Stimulated activated CD8-positive, alpha-beta memory T cell treated with anti-CD3 and anti-CD28 coated beads, Interleukin-12 subunit alpha, Interleukin-12 subunit beta, amount 100 ng/mL, for 4 hours (primary cell): ENCODE results near the gene CFAP97D2.
"Not testable (repeated sequence)": the region's sequence is repeated elsewhere in the genome, so short reads cannot be mapped to it uniquely, and the experiment has no call there.

Experiments
- DNase-seq: peaks from one replicate; pipeline ENCODE4 v3.0.0-alpha.2; 2020; ENCODE audit warnings: low read depth

The CFAP97D2 gene

GRCh38 chr13:114236227-114236626 lies 57.2 kb downstream of the CFAP97D2 start:
- no peak for DNase-seq

- no peak for DNase-seq
These were observed 58.5 kb downstream of the CFAP97D2 start for GRCh38 chr13:114237415-114238112.

GRCh38 chr13:114241918-114242317 lies 62.9 kb downstream of the CFAP97D2 start:
- DNase-seq = no peak

- no peak for DNase-seq
These were observed 64.9 kb downstream of the CFAP97D2 start for GRCh38 chr13:114243971-114244370.

- no peak for DNase-seq
These were observed 65.6 kb downstream of the CFAP97D2 start for GRCh38 chr13:114244637-114245036.

- DNase-seq = no peak
These were observed 69.0 kb downstream of the CFAP97D2 start for GRCh38 chr13:114248011-114248410.

GRCh38 chr13:114249077-114249476 lies 70.0 kb downstream of the CFAP97D2 start:
- no peak for DNase-seq

- not testable (repeated sequence) for DNase-seq
These were observed 72.8 kb downstream of the CFAP97D2 start for GRCh38 chr13:114251639-114252440.

- DNase-seq = no peak
These were observed 77.5 kb downstream of the CFAP97D2 start for GRCh38 chr13:114256547-114256946.

GRCh38 chr13:114257014-114257413 lies 78.0 kb downstream of the CFAP97D2 start:
- DNase-seq = no peak

- no peak for DNase-seq
These were observed 79.5 kb downstream of the CFAP97D2 start for GRCh38 chr13:114258589-114258988.

GRCh38 chr13:114259374-114259773 lies 80.3 kb downstream of the CFAP97D2 start:
- no peak for DNase-seq

GRCh38 chr13:114259974-114260373 lies 80.9 kb downstream of the CFAP97D2 start:
- DNase-seq = no peak

- DNase-seq = no peak
These were observed 81.8 kb downstream of the CFAP97D2 start for GRCh38 chr13:114260814-114261213.

GRCh38 chr13:114261328-114261965 lies 82.4 kb downstream of the CFAP97D2 start:
- no peak for DNase-seq

- no peak for DNase-seq
These were observed 84.5 kb downstream of the CFAP97D2 start for GRCh38 chr13:114263578-114263977.

GRCh38 chr13:114264313-114264712 lies 85.3 kb downstream of the CFAP97D2 start:
- DNase-seq = not testable (repeated sequence)

GRCh38 chr13:114264886-114265611 lies 86.0 kb downstream of the CFAP97D2 start:
- DNase-seq = no peak

- no peak for DNase-seq
These were observed 87.2 kb downstream of the CFAP97D2 start for GRCh38 chr13:114266241-114266640.

- no peak for DNase-seq
These were observed 89.6 kb downstream of the CFAP97D2 start for GRCh38 chr13:114268344-114269280.

GRCh38 chr13:114269281-114269770 lies 90.3 kb downstream of the CFAP97D2 start:
- DNase-seq = no peak
